Measurements from ENCODE around the gene ANKH. TPM values are rescaled to one million over a fixed set of nuclear protein-coding genes. Genes with fewer than 3 reads are reported as not detected.

ANKH gene
- polyA plus RNA-seq, 2 of the 4 experiments (the other 2 are of a cell fraction) = 11.7 to 17.3 TPM

GRCh38 chr5:14672484-14673394 lies 198.8 kb downstream of the ANKH start:
- DNase-seq (ENCODE audit: low read depth in 1 of 2, low spot score in 1 of 2) (no peak), ATAC-seq (peak in 1 of 2 experiments; percentile 49; a peak in 3 of 6 replicates), FAIRE-seq (no peak)
- CTCF ChIA-PET = interaction anchor here (0.8 to 4.9 kb wide), 4 partner anchors 12 to 330 kb away, joined by 3 to 25 read pairs (median 4); no protein-coding TSS in a partner anchor
- no peak for TF ChIP-seq FOSL2 (IDR thresholded peaks at IDR 0.05)
- no peak for TF ChIP-seq FOSL2 (CRISPR knock-in tag; IDR thresholded peaks at IDR 0.05)
- TF ChIP-seq EHF (CRISPR knock-in tag; IDR thresholded peaks at IDR 0.05) = no peak
- no peak for TF ChIP-seq HDAC2 (IDR thresholded peaks at IDR 0.05)
- no peak for TF ChIP-seq NPAS2 (CRISPR knock-in tag; IDR thresholded peaks at IDR 0.05; ENCODE audit: borderline replicate concordance)
- TF ChIP-seq NR3C1 (IDR thresholded peaks at IDR 0.05) = no peak
- no peak for TF ChIP-seq MAZ (IDR thresholded peaks at IDR 0.05; ENCODE audit: borderline replicate concordance, low read depth, low read length)
- no peak for TF ChIP-seq JUN (IDR thresholded peaks at IDR 0.05)
- TF ChIP-seq CEBPB (IDR thresholded peaks at IDR 0.05) = no peak
- TF ChIP-seq REST (IDR thresholded peaks at IDR 0.05) = no peak
- TF ChIP-seq NFE2L2 (conservative IDR thresholded peaks at IDR 0.05; ENCODE audit: low read length) = no peak
- TF ChIP-seq RARB (CRISPR knock-in tag; IDR thresholded peaks at IDR 0.05) = no peak
- no peak for TF ChIP-seq ZFP36 (IDR thresholded peaks at IDR 0.05; ENCODE audit: borderline replicate concordance, partially characterized antibody)
- TF ChIP-seq TFCP2L1 (CRISPR knock-in tag; IDR thresholded peaks at IDR 0.05) = no peak
- TF ChIP-seq PBX3 (IDR thresholded peaks at IDR 0.05) = no peak
- no peak for TF ChIP-seq HOXA7 (CRISPR knock-in tag; IDR thresholded peaks at IDR 0.05)
- TF ChIP-seq RFX5 (IDR thresholded peaks at IDR 0.05) = no peak
- no peak for TF ChIP-seq MYC (IDR thresholded peaks at IDR 0.05; ENCODE audit: borderline replicate concordance, low read length)
- no peak for TF ChIP-seq TP53 (CRISPR knock-in tag; IDR thresholded peaks at IDR 0.05)
- no peak for TF ChIP-seq RNF2 (IDR thresholded peaks at IDR 0.05; ENCODE audit: borderline replicate concordance, low read depth)
- no peak for TF ChIP-seq BCL3 (IDR thresholded peaks at IDR 0.05)
- POLR2A ChIA-PET = no interaction called here
- H3K9me3 ChIP-seq = no peaks in the 10 kb centered on the region
- peaks cover 36% of the 10 kb centered on the region; the same call in 2 of the 3 replicates for H3K4me1 ChIP-seq
- peak overlapping the region in 1 of 2 experiments; percentile 49; a peak in 1 of 6 replicates for H3K27ac ChIP-seq
- 92% methylated on average over 9 of the region's 9 CpGs for WGBS (ENCODE audit: missing lambda C conversion rate)
- no peak overlapping the region for H3K4me2 ChIP-seq
- no peak overlapping the region for H3K4me3 ChIP-seq
